HEK293 (cell line): Measurements from ENCODE around the gene SP4.

Experiments used
- CTCF ChIP-seq: fragments of 450-650 bp; formaldehyde crosslinking; IDR thresholded peaks from 2 replicates; pipeline ENCODE4 v1.5.1; 2016; ENCODE audit warnings: missing biosample characterization, missing genetic modification characterization
- KLF7 ChIP-seq: fragments of 450-650 bp; formaldehyde crosslinking; IDR thresholded peaks from 2 replicates; pipeline ENCODE4 v1.5.1; 2016; ENCODE audit warnings: missing biosample characterization, missing genetic modification characterization, borderline replicate concordance
- PATZ1 ChIP-seq: fragments of 450-650 bp; formaldehyde crosslinking; IDR thresholded peaks from 2 replicates; pipeline ENCODE4 v1.5.1; 2016; ENCODE audit warnings: missing biosample characterization, missing genetic modification characterization
- TCF7L2 ChIP-seq: IDR thresholded peaks from 2 replicates; pipeline ENCODE4 v1.6.1; 2011; ENCODE audit warnings: low read depth, mild to moderate bottlenecking, inconsistent platforms, low read length, moderate library complexity, borderline replicate concordance
- ZNF274 ChIP-seq, 2 experiments: fragments of 200-500 bp in 1 of 2; fragments of 450-650 bp in 1 of 2; sonication (Bioruptor generic) in 1 of 2; formaldehyde crosslinking in 1 of 2; IDR thresholded peaks; 2 replicates each; pipeline versions ENCODE4 v1.5.1 to v1.6.1; 2014 to 2016; ENCODE audit warnings: borderline replicate concordance in 1 of 2, inconsistent platforms in 1 of 2, low read length in 1 of 2, missing biosample characterization in 1 of 2, missing genetic modification characterization in 1 of 2
- ZNF292 ChIP-seq: fragments of 450-650 bp; formaldehyde crosslinking; IDR thresholded peaks from 2 replicates; pipeline ENCODE4 v1.5.1; 2016; ENCODE audit warnings: low read depth, missing biosample characterization, missing genetic modification characterization, borderline replicate concordance
- ZNF701 ChIP-seq: fragments of 450-650 bp; formaldehyde crosslinking; IDR thresholded peaks from 2 replicates; pipeline ENCODE4 v1.5.1; 2016; ENCODE audit warnings: missing biosample characterization, missing genetic modification characterization
- ZNF768 ChIP-seq: fragments of 450-650 bp; formaldehyde crosslinking; IDR thresholded peaks from 2 replicates; pipeline ENCODE4 v1.5.1; 2018; ENCODE audit warnings: missing biosample characterization, mild to moderate bottlenecking, missing genetic modification characterization

- TF ChIP-seq ZNF292 (tag by site-specific recombination) (no peak), CTCF (no peak), ZNF701 (no peak), PATZ1 (tag by site-specific recombination) (no peak), ZNF768 (no peak), TCF7L2 (no peak), KLF7 (no peak), ZNF274 (IDR thresholded peaks at IDR 0.05; ENCODE audit: low read length) (no peak), ZNF274 (tag by site-specific recombination; IDR thresholded peaks at IDR 0.05; ENCODE audit: borderline replicate concordance) (no peak)
These were observed 27.0 kb downstream of the SP4 start for GRCh38 chr7:21454906-21455305.
